PFSK-1 (cell line): ENCODE results near the gene KLHDC7B.

Source experiments
- REST ChIP-seq, 2 experiments: IDR thresholded peaks; 2 replicates each; pipeline versions ENCODE4 v1.6.1 to v1.8.0; 2011 to 2012; ENCODE audit warnings: low read depth in 2 of 2, low read length in 2 of 2, control low read depth in 1 of 2, inconsistent platforms in 1 of 2, mild to moderate bottlenecking in 1 of 2, moderate library complexity in 1 of 2; ENCODE audit not compliant: insufficient read depth in 1 of 2
- SIN3A ChIP-seq: IDR thresholded peaks from 2 replicates; pipeline ENCODE4 v1.6.1; 2012; ENCODE audit warnings: mild to moderate bottlenecking, low read length, moderate library complexity, borderline replicate concordance; ENCODE audit not compliant: insufficient read depth
- TAF1 ChIP-seq: IDR thresholded peaks from 2 replicates; pipeline ENCODE4 v1.6.1; 2012; ENCODE audit warnings: low read length, control low read depth, borderline replicate concordance; ENCODE audit not compliant: insufficient read depth

- TF ChIP-seq REST (IDR thresholded peaks at IDR 0.05; ENCODE audit: insufficient read depth in 1 of 2, low read depth in 2 of 2, low read length in 2 of 2): no peak
- no peak for TF ChIP-seq SIN3A
- TF ChIP-seq TAF1: no peak
Observed at GRCh38 chr22:50600538-50600937, 54.8 kb downstream of the KLHDC7B start, which contains the start of gene MAPK8IP2.
